NT2/D1 (cell line): ENCODE data around the gene SERBP1.
A peak's percentile ranks its signal among the peaks of the same experiment; 100 is the strongest.

Experiments
- DNase-seq: peaks from one replicate; pipeline ENCODE4 v3.0.0-alpha.2; 2011; ENCODE audit warnings: low read depth, low spot score
- H3K27me3 ChIP-seq: 2 replicates; pipeline ENCODE4 v1.6.0; 2011; ENCODE audit warnings: mild to moderate bottlenecking; ENCODE audit not compliant: insufficient read length, insufficient read depth
- H3K36me3 ChIP-seq: 2 replicates; pipeline ENCODE4 v1.6.1; 2011; ENCODE audit warnings: mild to moderate bottlenecking, low read length, mixed read lengths; ENCODE audit not compliant: insufficient read depth, insufficient read length
- H3K4me1 ChIP-seq: 2 replicates; pipeline ENCODE4 v1.5.1; 2011; ENCODE audit not compliant: insufficient read depth, insufficient read length
- H3K4me3 ChIP-seq: 2 replicates; pipeline ENCODE4 v1.5.1; 2011; ENCODE audit warnings: low read depth; ENCODE audit not compliant: insufficient read length
- H3K9ac ChIP-seq: 2 replicates; pipeline ENCODE4 v1.6.0; 2011; ENCODE audit warnings: low read depth; ENCODE audit not compliant: insufficient read length
- H3K9me3 ChIP-seq: 2 replicates; pipeline ENCODE4 v1.5.1; 2011; ENCODE audit warnings: mild to moderate bottlenecking, low read length; ENCODE audit not compliant: insufficient read depth
- SUZ12 ChIP-seq: IDR thresholded peaks from 2 replicates; pipeline ENCODE4 v1.6.1; 2011; ENCODE audit not compliant: insufficient read length, insufficient read depth; ENCODE audit errors: extremely low read depth
- YY1 ChIP-seq: IDR thresholded peaks from 2 replicates; pipeline ENCODE4 v1.6.1; 2011; ENCODE audit not compliant: insufficient read length, insufficient read depth
- ZNF274 ChIP-seq: IDR thresholded peaks from 2 replicates; pipeline ENCODE4 v1.6.1; 2011; ENCODE audit warnings: mild to moderate bottlenecking, low read depth, low read length

SERBP1 gene

DNA sequence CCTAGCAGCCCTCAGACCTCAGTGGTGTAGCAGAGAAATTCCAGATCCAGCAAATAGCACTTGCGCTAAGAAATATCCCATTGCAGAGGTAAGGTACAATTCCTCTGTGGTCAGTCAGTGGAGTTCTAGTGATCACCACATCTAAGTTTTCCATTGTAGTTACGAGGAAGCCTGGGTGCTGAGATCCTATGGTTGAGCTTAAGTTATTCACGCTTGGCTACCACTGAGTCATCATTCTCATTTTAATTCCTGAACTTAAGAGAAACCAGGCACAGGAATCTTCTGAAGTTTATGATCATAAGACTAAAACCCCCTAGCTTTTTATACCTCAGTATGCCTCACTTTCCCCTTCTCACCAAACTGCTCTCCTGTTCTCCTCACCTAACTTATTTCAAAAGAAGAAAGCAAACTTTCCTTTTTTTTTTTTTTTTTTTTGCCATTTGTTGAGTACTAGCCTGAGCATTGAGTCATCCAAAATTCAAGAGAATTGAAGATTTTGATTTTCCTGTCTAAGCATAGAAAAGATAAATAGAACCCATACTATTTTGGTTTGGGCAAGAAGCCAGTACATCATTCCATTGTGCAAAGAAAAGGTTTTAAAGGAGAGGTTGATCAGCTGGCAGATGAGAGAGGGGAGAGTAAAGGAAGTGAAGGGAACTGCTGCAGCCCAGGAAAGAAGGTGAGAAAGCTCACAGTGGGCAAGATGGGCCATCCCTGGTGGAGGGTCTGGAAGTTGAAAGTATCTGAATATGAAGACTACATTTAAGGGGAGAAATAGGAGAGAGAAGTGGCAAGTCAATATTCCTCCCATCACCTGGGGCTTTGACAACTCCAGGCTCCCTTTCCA is 39.9 kb downstream of the SERBP1 start:
- peaks cover 8% of the 10 kb centered on the region; the same call in 1 of the 2 replicates for H3K9me3 ChIP-seq
- peaks cover 4% of the 10 kb centered on the region for H3K36me3 ChIP-seq
- H3K9ac ChIP-seq: no peak overlapping the region
- DNase-seq: peak; percentile 60
- no peaks in the 10 kb centered on the region for H3K27me3 ChIP-seq
- peaks cover 3% of the 10 kb centered on the region for H3K4me1 ChIP-seq
- TF ChIP-seq SUZ12: no peak
- no peak for TF ChIP-seq ZNF274
- no peak for TF ChIP-seq YY1
- H3K4me3 ChIP-seq: no peak overlapping the region

DNA sequence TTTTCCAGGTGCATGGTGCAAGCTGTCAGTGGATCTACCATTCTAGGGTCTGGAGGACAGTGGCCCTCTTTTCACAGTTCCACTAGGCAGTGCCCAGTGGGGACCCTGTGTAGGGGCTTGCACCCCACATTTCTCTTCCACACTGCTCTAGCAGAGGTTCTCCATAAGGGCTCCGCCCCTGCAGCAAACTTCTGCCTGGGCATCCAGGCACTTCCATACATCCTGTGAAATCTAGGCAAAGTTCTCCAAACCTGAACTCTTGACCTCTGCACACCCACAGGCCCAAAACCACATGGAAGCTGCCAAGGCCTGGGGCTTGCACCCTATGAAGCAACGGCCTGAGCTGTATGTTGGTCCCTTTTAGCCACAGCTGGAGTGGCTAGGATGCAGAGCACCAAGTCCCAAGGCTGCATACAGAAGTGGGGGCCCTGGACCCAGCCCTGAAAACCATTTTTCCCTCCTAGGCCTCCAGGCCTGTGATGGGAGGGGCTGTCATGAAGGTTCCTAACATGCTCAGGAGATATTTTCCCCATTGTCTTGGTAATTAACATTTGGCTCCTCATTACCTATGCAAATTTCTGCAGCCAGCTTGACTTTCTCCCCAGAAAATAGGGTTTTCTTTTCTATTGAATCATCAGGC is 46.1 kb downstream of the SERBP1 start:
- H3K9ac ChIP-seq: no peak overlapping the region
- H3K9me3 ChIP-seq: peaks cover 40% of the 10 kb centered on the region; the same call in 1 of the 2 replicates
- no peak overlapping the region for H3K4me3 ChIP-seq
- H3K4me1 ChIP-seq: no peaks in the 10 kb centered on the region
- no peak for DNase-seq
- TF ChIP-seq YY1 (no peak), ZNF274 (no peak), SUZ12 (no peak)
- H3K36me3 ChIP-seq: no peaks in the 10 kb centered on the region
- H3K27me3 ChIP-seq: no peaks in the 10 kb centered on the region

DNA sequence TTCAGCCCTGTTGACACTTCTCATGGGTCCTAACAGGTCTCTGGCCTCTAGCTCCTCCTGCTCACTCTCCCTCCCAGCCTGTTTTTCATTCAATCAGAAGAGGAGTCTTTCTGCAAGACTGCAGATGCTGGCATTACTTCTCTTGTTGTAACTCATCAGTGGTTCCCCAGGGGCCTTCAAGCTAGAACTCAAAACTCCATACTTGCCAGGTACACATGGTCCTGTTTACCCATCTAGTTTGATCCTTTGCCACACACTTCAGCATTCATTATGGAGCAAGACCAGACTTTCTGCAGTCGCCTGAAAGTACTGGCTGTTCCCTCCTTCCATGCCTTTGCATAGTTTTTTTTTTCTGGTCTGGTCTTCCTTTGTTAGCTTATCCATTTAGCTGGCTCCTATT is 47.9 kb downstream of the SERBP1 start:
- DNase-seq: no peak
- Histone ChIP-seq H3K9ac (no peak overlapping the region), H3K4me1 (no peaks in the 10 kb centered on the region), H3K4me3 (no peak overlapping the region), H3K27me3 (no peaks in the 10 kb centered on the region), H3K36me3 (no peaks in the 10 kb centered on the region), H3K9me3 (peaks cover 40% of the 10 kb centered on the region; the same call in 1 of the 2 replicates)
- TF ChIP-seq ZNF274 (no peak), YY1 (no peak), SUZ12 (no peak)

DNA sequence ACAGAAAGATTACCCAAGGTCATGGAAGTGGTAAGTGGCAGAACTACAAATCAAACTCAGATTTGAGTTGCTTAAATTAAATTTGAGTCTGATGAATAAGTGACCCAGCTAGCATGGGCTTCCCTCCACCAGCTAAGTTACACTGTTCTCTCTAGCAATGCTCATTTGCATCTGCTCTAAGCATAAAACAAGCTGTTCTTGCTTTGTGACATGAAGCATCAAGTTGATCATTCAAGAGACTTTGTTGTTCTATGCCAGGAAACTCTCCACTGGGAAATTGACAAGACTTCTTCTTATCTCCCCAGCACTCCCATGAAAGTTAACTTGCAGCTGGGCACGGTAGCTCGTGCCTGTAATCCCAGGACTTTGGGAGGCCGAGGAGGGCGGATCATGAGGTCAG is 49.0 kb downstream of the SERBP1 start:
- no peaks in the 10 kb centered on the region for H3K4me1 ChIP-seq
- H3K9ac ChIP-seq: no peak overlapping the region
- H3K9me3 ChIP-seq: peaks cover 37% of the 10 kb centered on the region; the same call in 1 of the 2 replicates
- no peak for DNase-seq
- no peaks in the 10 kb centered on the region for H3K27me3 ChIP-seq
- no peak for TF ChIP-seq ZNF274
- no peak for TF ChIP-seq SUZ12
- no peak for TF ChIP-seq YY1
- no peaks in the 10 kb centered on the region for H3K36me3 ChIP-seq
- H3K4me3 ChIP-seq: no peak overlapping the region

DNA sequence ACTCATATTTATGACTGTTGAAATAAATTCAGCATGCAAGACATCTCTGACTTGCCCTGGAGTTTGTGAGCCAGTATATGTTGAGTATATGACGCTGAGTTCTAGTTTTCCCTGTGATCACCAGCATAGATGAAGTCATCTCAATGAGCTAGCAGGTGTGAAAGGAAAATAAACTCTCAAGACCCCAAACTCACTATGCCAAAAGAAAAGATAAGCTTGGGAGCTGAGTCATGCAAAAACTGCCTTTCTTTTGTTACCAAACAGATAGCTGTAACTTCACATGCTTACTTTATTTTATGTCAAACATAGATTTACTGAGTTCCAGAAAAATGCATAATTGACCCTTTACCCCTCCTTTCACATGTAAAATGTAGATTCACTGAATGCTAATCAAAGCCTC is 52.9 kb downstream of the SERBP1 start:
- DNase-seq: no peak
- H3K9me3 ChIP-seq: peaks cover 4% of the 10 kb centered on the region; the same call in 1 of the 2 replicates
- H3K9ac ChIP-seq: no peak overlapping the region
- no peaks in the 10 kb centered on the region for H3K4me1 ChIP-seq
- no peak overlapping the region for H3K4me3 ChIP-seq
- no peaks in the 10 kb centered on the region for H3K27me3 ChIP-seq
- no peaks in the 10 kb centered on the region for H3K36me3 ChIP-seq
- TF ChIP-seq YY1 (no peak), SUZ12 (no peak), ZNF274 (no peak)

DNA sequence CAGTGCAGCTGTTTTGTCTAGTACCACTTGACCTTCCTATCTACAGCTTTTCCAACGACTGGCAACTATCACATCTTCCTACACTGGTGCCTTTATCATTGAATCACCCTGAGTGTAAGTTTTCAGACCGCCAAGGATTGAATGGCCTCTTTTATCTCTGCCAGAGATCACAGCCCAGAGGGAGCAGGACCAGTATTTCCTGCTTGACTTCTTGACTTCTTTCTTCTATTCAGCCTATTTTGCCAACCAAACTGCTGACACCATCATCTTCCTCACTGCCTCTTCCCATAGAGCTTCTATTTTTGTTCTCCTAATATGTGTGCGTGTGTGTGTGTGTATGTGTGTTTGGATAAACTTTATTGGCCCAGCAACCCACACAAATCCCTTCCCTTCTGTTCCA is 53.8 kb downstream of the SERBP1 start:
- no peaks in the 10 kb centered on the region for H3K9me3 ChIP-seq
- no peak for TF ChIP-seq SUZ12
- TF ChIP-seq ZNF274: no peak
- no peak for TF ChIP-seq YY1
- H3K4me3 ChIP-seq: no peak overlapping the region
- DNase-seq: no peak
- H3K36me3 ChIP-seq: no peaks in the 10 kb centered on the region
- no peak overlapping the region for H3K9ac ChIP-seq
- no peaks in the 10 kb centered on the region for H3K27me3 ChIP-seq
- H3K4me1 ChIP-seq: no peaks in the 10 kb centered on the region

DNA sequence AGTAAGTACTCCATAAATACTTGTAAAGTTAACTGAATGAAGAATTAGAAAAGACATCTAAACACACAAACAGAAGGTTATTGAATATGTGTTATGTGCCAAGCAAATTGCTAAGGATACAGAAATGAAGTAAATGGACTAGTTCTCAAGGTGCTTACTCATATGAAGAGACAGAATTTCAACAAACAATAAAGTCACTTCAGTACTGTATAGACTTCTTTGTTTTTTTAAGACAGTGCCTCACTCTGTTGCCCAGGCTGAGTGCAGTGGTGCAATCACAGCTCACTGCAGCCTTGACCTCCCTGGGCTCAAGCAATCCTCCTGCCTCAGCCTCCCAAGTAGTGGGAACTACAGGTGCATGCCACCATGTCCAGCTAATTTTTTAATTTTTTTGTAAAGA is 57.3 kb downstream of the SERBP1 start:
- TF ChIP-seq YY1 (no peak), SUZ12 (no peak), ZNF274 (no peak)
- Histone ChIP-seq H3K36me3 (no peaks in the 10 kb centered on the region), H3K4me3 (no peak overlapping the region), H3K27me3 (no peaks in the 10 kb centered on the region), H3K4me1 (no peaks in the 10 kb centered on the region), H3K9ac (no peak overlapping the region), H3K9me3 (no peaks in the 10 kb centered on the region)
- no peak for DNase-seq
